GM12801 (cell line): ENCODE data around the gene DEDD2.

Source experiments
- CTCF ChIP-seq: IDR thresholded peaks from one replicate; pipeline ENCODE4 v1.5.1; 2011; ENCODE audit warnings: control low read depth; ENCODE audit not compliant: insufficient read length; ENCODE audit errors: extremely low read depth

The DEDD2 gene

GRCh38 chr19:42154471-42155323, 62.8 kb downstream of the DEDD2 start:
- TF ChIP-seq CTCF: no peak

GRCh38 chr19:42153672-42154433, 63.6 kb downstream of the DEDD2 start:
- TF ChIP-seq CTCF: no peak

- TF ChIP-seq CTCF: no peak
These were observed 64.4 kb downstream of the DEDD2 start for GRCh38 chr19:42152910-42153671.

- TF ChIP-seq CTCF: no peak
These were observed 65.4 kb downstream of the DEDD2 start for GRCh38 chr19:42151782-42152684.

- TF ChIP-seq CTCF: no peak
These were observed 66.5 kb downstream of the DEDD2 start for GRCh38 chr19:42150911-42151361.

GRCh38 chr19:42150364-42150763, 67.1 kb downstream of the DEDD2 start:
- TF ChIP-seq CTCF: no peak
